Neutrophil (primary cell): ENCODE results near the gene SAMHD1.
A peak's percentile ranks its signal among the peaks of the same experiment; 100 is the strongest.

Experiments used
- H3K27ac ChIP-seq: fragments of 200-600 bp; sonication (generic); 2 replicates; pipeline ENCODE4 v1.5.1; 2016; ENCODE audit warnings: mild to moderate bottlenecking, moderate library complexity
- H3K27me3 ChIP-seq: fragments of 200-600 bp; sonication (generic); 2 replicates; pipeline ENCODE4 v1.6.0; 2016; ENCODE audit warnings: mild to moderate bottlenecking
- H3K36me3 ChIP-seq: fragments of 200-600 bp; sonication (generic); 2 replicates; pipeline ENCODE4 v1.5.1; 2017
- H3K4me1 ChIP-seq, 2 experiments: fragments of 200-600 bp in 1 of 2; sonication (generic) in 1 of 2; 1 replicate in 1 of 2; 2 replicates in 1 of 2; pipeline versions ENCODE4 v1.5.1 to v1.6.1; 2013 to 2016; ENCODE audit warnings: low read depth in 1 of 2, low read length in 1 of 2, mild to moderate bottlenecking in 1 of 2, moderate library complexity in 1 of 2; ENCODE audit not compliant: control insufficient read depth in 1 of 2, insufficient read depth in 1 of 2
- H3K4me3 ChIP-seq, 2 experiments: fragments of 200-600 bp in 1 of 2; sonication (generic) in 1 of 2; 1 replicate in 1 of 2; 2 replicates in 1 of 2; pipeline ENCODE4 v1.5.1; 2013 to 2016; ENCODE audit warnings: low read depth in 1 of 2, low read length in 1 of 2, mild to moderate bottlenecking in 1 of 2, moderate library complexity in 1 of 2
- H3K9me3 ChIP-seq: fragments of 200-600 bp; sonication (generic); 2 replicates; pipeline ENCODE4 v1.5.1; 2016
- CTCF ChIP-seq: fragments of 200-600 bp; sonication (generic); IDR thresholded peaks from 2 replicates; pipeline ENCODE4 v1.5.1; 2016; ENCODE audit warnings: antibody characterized with exemption

SAMHD1 gene

GRCh38 chr20:36925234-36925633 is 26.3 kb downstream of the SAMHD1 start:
- no peak overlapping the region for H3K27ac ChIP-seq
- no peaks in the 10 kb centered on the region for H3K4me1 ChIP-seq
- no peaks in the 10 kb centered on the region for H3K27me3 ChIP-seq
- H3K4me3 ChIP-seq: no peak overlapping the region
- peaks cover 55% of the 10 kb centered on the region for H3K36me3 ChIP-seq
- no peak for TF ChIP-seq CTCF
- no peaks in the 10 kb centered on the region for H3K9me3 ChIP-seq

GRCh38 chr20:36924167-36925045 is 27.1 kb downstream of the SAMHD1 start:
- Histone ChIP-seq H3K9me3 (no peaks in the 10 kb centered on the region), H3K36me3 (peaks cover 52% of the 10 kb centered on the region), H3K27me3 (no peaks in the 10 kb centered on the region), H3K27ac (no peak overlapping the region), H3K4me1 (no peaks in the 10 kb centered on the region), H3K4me3 (no peak overlapping the region)
- no peak for TF ChIP-seq CTCF

- H3K9me3 ChIP-seq: no peaks in the 10 kb centered on the region
Measured at GRCh38 chr20:36920334-36920730, 31.2 kb downstream of the SAMHD1 start.

GRCh38 chr20:36919715-36920333 is 31.7 kb downstream of the SAMHD1 start:
- no peaks in the 10 kb centered on the region for H3K4me1 ChIP-seq
- H3K4me3 ChIP-seq: no peak overlapping the region
- no peaks in the 10 kb centered on the region for H3K9me3 ChIP-seq
- H3K36me3 ChIP-seq: peaks cover 48% of the 10 kb centered on the region
- H3K27me3 ChIP-seq: no peaks in the 10 kb centered on the region
- TF ChIP-seq CTCF: peak; percentile 80
- H3K27ac ChIP-seq: no peak overlapping the region

More at GRCh38 chr20:36920334-36920730, 31.2 kb downstream of the SAMHD1 start:
- no peaks in the 10 kb centered on the region for H3K4me1 ChIP-seq
- H3K27ac ChIP-seq: no peak overlapping the region
- H3K4me3 ChIP-seq: no peak overlapping the region
- TF ChIP-seq CTCF: no peak
- H3K36me3 ChIP-seq: peaks cover 43% of the 10 kb centered on the region
- no peaks in the 10 kb centered on the region for H3K27me3 ChIP-seq

- H3K27ac ChIP-seq: no peak overlapping the region
- H3K4me1 ChIP-seq: no peaks in the 10 kb centered on the region
- no peak overlapping the region for H3K4me3 ChIP-seq
- no peaks in the 10 kb centered on the region for H3K9me3 ChIP-seq
- peaks cover 60% of the 10 kb centered on the region for H3K36me3 ChIP-seq
- no peaks in the 10 kb centered on the region for H3K27me3 ChIP-seq
- no peak for TF ChIP-seq CTCF
Measured at GRCh38 chr20:36917943-36918342, 33.6 kb downstream of the SAMHD1 start.
